ENCODE results near the gene EXOC3.
"Not testable (repeated sequence)": the region's sequence is repeated elsewhere in the genome, so short reads cannot be mapped to it uniquely, and the experiment has no call there.

The EXOC3 gene

DNA sequence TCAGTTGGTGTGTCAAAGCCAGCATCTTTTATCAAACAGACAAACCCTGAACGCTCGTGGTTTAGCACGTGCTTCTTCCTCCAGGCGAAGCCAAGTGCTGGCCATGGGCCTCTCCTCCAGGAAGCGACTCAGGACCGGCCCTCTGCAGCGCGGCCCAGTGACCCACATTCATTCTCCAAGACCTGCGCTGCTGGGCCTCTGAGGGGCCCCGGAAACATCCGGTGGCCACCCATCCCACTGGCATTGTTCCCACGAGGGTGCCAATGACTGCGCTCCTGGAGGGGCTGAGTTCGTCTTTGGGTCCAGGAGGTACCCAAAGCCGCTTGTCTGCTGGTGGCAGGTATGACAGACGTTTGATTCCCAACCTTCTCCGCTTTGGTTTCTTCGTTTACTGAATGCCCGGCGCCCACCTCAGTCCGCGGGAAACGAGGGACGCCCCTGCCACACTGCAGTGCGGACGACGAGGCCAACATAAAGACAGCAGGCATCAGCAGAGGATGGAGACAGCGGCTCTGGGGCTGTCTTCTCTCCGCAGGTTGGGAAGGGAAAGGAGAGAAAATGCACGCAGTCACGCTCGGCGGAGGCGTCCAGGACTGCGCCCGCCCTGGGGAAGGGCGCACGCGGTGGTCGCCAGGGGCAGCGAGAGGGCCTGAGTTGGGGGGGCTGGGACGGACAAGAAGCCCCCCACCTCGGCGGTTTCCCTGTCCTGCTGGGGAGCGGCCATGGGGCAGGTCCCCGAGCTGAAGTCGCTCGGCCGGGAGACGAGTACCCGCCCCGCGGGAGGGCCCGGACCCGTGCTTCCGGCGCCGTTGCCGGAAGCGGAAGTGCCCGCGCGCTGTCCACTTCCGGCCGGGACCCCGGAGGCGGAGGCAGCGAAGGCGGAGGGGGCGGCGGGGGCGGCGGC lies at the start of gene EXOC3:
Gene EXOC3, plus strand, starts transcription at position 842 of the 904 bp plus-strand sequence. CDS start 3,030 bp downstream, outside the sequence.
- DNase-seq, result peak; percentile 42

GRCh38 chr5:393846-394275 lies 49.1 kb upstream of the EXOC3 start:
- no peak for DNase-seq

GRCh38 chr5:394671-395155 lies 48.3 kb upstream of the EXOC3 start:
- no peak for DNase-seq

GRCh38 chr5:395156-395920 lies 47.6 kb upstream of the EXOC3 start:
- no peak for DNase-seq

DNA sequence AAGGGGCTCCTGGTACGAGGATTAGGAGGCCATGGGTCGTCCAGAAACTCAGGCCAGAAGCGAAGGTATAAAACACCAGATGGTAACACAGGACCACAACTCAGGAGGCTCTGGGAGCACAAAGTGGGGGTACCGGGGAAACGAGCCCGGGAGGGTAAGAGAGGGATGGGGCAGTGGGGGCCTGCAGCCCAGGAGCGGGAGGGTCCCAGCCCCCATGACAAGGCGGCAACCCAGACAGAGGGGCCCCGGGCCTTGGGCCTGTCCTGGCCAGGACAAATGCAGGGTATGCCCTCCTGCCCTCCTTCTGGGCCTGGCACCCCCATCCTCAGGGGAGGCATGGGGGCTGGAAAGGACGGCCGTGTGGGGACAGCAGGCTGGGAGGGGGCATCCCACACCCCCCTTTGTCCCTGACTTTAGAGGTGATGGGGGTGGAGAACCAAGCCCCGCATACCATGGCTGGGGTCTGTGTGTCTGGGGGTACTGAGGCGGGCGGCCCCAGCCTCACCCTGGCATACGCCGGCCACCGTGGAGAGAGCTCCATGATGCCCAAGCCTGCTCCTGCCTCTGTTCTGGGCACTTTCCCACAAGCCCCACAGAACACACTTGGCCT lies 47.0 kb upstream of the EXOC3 start:
- DNase-seq, result no peak

- DNase-seq, result no peak
These were observed 46.4 kb upstream of the EXOC3 start for GRCh38 chr5:396531-396961.

DNA sequence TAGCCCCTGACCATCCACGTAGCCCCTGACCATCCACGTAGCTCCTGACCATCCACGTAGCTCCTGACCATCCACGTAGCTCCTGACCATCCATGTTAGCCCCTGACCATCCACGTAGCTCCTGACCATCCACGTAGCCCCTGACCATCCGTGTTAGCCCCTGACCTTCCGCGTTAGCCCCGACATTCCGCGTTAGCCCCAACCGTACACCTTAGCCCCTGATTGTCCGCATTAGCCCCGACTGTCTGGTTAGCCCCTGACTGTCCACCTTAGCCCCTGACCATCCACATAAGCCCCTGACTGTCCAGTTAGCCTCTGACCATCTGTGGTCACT lies 44.9 kb upstream of the EXOC3 start:
- DNase-seq, result not testable (repeated sequence)

DNA sequence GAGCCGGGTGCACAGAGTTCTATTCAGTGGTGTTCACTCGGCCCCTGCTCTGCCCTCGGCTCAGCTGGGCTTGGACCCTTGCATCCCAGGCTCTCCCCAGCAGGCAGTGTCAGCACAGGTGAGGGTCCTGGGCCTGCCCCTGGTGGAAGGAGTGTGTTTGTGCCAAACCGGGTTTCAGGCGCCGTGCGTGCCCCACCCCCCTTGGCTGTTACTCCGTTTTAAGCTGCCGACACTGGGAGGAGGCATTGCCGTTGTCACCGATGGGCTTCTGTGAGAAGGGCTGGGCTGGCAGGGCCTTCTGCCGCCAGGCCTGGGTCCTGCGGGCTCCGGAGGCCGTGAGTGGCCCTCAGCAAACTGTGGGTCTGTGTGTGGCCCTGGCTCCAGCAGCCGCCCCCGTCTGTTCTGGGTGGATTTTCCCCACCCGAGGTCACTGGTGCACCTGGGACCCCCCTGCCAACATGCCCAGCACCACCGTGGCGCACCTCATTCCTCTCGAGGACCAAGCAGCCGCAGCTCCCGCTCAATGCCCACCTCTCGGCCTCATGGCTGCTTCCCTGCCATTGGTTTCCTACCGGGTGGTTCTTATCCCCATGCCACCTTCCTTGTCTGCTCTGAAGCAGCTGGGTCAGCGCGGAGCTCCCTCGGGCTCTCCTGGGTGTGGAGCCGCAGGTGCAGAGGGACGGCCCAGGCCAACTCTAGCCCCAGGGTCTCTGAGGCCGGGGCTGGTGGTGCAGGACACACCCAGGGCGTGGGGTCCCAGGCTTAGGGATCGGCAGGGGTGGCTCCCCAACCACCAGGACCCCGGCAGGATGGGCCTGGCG lies 44.3 kb upstream of the EXOC3 start:
- DNase-seq, result peak; percentile 57

- DNase-seq, result peak; percentile 99
These were observed 43.4 kb upstream of the EXOC3 start for GRCh38 chr5:399296-400281.

DNA sequence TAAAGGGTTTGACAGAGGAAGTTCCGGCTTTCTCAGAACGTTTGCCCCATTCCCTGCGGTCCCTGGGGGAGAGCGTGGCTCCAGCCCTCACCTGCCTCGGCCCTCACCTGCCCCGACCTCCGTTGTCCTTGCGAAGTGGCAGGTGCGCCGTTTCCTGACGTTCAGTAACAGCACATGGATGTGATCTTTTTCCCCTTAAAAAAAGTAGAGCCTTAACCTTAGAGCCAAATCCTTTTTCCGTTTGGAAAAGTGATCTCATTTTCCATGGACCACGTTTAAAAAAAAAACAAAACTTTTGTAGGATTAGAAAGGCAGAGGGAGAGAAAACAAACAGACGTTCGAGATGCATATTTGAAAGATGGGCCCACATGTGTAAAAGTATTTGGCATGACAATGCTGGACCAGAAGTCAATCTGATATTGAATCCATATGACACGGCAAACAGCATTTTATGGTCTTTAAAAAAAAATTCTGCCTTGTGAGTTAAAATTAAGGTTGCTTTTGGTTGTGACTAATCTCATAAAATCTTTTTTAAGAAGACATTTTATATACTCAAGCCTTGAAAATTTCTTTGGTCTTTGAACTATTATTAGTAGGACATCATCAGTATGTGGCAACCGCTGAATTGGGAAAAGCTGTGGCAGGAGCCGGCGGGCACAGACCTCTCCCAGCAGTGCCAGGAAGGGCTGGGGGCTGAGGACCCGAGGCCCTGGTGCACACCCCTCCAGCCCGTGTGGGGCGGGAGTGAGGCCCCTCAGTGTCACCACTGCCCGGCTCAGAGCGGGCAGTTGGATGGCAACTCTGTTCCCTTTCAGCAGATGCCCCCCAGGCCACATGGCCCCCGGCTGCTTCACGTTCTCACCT lies 42.5 kb upstream of the EXOC3 start:
- DNase-seq, result no peak

DNA sequence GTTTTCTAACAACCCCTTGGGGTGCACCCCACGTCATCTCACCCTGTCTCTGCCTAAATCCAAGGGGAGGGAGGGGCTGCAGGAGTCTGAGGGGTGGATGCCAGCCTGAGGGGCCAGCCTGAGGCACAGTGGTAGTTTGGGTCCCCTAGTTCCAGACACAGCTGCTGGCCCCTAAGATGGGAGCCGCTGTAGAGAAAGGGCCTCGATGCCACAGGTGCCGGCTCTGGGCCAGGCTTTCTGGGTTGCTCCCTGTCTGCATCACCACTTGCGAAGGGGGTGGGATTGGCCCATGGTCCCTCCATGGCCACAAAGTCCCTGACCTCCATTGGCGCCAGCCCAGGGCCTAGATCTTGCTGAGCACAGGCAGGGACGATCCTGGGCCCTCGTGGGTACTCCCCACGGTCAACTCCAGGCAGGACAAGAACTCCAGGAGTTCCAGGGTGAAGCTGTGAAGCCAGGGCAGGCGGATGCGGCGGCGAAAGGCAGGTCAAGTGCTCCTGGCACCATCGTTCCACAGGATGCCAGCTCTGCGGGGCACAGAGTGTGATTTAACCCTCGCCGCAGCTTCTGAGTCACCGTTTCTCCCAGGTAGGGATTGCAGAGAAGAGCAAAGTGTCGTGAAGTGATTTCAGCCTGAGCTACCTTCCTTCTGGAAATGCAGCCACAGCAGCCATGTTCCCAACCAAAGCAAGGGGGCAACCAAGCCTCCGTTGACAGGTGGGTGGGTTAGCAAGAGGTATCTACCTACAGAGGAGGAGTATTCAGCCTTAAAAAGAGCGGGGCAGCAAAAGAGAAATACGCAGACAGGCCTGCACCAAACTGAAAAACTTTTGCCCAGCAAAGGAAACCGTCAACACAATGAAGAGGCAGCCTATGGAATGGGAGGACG lies 41.6 kb upstream of the EXOC3 start:
- peak; percentile 37 for DNase-seq

DNA sequence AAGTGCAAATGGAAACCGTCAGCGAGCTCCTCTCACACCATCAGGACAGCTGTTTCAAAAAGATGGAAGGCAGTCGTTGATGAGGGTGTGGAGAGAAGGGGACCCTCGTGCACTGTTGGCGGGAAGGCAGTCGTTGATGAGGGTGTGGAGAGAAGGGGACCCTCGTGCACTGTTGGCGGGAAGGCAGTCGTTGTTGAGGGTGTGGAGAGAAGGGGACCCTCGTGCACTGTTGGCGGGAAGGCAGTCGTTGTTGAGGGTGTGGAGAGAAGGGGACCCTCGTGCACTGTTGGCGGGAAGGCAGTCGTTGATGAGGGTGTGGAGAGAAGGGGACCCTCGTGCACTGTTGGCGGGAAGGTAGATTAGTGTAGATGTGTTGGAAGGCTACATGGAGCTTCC lies 40.8 kb upstream of the EXOC3 start:
- not testable (repeated sequence) for DNase-seq

DNA sequence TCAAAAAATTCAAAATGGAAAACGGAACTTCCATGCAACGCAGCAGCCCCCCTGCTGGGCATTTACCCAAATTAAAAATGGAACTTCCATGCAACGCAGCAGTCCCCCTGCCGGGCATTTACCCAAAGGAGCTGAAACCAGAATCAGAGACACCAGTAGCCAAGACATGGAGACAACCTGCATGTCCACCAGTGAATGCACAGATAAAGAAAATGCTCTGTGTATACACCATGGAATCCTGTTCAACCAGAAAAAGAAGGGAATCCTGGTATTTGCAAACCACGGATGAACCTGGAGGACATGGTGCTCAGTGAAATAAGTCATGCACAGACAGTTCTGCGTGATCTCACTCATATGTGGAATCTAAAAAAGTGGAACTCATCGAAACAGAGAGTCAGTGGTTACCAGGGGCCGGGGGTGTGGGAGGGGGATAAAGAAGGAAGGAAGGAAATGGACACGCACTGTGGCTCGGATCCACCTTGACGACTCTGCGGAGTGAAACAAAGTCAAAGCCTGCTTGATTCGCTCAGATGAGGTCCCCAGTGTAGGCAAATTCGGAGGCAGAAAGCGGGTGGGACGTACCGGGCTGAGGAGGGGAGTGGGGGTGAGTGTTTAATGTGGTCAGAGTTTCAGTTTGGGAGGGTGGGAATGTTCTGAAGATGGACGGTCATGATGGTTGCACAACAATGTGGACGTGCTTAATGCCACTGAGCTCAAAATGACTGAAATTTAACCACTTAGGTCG lies 40.2 kb upstream of the EXOC3 start:
- DNase-seq, result no peak

DNA sequence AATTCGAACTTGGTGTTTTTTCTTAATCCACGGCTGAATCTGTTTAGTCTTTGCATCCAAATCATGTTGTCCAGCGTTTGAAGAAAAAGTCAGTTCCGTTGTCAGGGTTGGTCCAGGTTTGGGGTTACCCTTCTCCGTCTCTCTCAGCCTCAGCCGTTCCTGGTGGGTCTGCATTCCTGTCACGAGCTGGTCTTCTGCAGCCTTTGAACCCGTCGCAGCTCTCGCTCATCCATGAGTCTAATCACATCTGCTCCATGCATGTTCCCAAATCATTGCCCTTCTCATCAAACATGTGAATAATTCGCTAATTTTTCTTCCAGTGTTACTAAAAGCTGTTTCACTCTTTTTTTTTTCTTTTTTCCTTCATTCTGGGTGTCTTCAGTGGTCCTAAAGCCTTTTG lies 39.0 kb upstream of the EXOC3 start:
- DNase-seq, result no peak

DNA sequence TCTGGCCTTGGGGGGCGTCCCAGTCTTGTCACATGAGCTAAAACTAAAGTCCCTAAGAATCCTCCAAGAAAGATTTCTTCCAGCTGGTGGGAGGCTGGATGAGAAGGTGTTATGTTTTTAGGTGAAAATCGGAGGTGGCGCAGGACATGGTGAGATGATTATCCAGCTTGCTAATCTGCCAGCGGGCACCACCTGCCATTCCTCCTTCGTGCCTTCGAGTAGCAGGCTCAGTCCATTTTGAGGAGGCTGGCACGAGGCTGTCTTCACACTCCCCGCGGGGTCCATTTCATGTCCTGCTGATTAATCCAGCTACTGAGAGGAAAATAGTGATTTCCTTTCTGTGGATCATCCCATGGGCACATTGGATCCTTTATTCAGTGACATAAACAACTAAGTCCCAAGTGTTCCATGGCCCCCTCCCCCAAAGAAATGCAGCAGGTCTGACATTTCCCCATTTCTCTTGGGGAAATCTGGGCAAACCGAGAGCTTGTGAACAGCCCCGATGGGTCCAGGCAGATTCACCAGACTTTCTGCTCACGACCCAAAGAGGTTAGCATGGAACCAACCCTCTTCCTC lies 38.2 kb upstream of the EXOC3 start:
- DNase-seq, result no peak

DNA sequence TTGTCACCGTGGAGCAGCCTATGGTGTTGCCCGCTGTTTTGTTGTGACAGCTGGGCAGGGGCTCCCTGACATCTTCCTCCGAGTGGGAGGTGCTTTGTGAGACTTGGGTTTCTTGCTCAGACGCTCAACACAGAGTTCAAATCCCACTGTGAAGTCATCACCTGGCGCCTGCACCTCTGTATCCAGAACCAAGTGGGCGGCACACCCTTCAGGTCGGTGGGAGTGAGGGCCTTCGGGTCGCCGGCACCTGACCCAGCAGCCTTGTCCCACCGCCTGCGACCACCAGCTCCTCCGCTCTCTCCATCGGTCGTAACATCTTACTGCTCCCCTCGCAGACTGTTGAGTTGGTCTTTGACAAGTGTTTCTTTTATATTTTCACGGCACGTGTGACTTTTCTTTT lies 37.6 kb upstream of the EXOC3 start:
- no peak for DNase-seq

GRCh38 chr5:406041-406440 lies 36.9 kb upstream of the EXOC3 start:
- DNase-seq, result no peak

GRCh38 chr5:407051-407450 lies 35.9 kb upstream of the EXOC3 start:
- no peak for DNase-seq

All from DMS153 (cell line).